CD4-positive, alpha-beta T cell (primary cell): Measurements from ENCODE around the gene RGPD3. TPM values are rescaled to one million over a fixed set of nuclear protein-coding genes. Genes with fewer than 3 reads are reported as not detected.

Experiments
- ATAC-seq: fragments of 200-7000 bp; cut with Tn5 transposase; one replicate; pipeline ENCODE4 v1.10.0; 2022; ENCODE audit warnings: mild to moderate bottlenecking; ENCODE audit not compliant: poor library complexity
- CTCF ChIA-PET: fragments of 350-600 bp; sonication (Branson Sonifier 250); formaldehyde crosslinking; loops from one replicate; lab custom pipeline; 2021; ENCODE audit warnings: antibody characterized with exemption, inconsistent platforms; lab: Charles Lee
- POLR2A ChIA-PET: fragments of 350-600 bp; sonication (Branson Sonifier 250); formaldehyde crosslinking; loops from one replicate; lab custom pipeline; 2021; ENCODE audit warnings: antibody characterized with exemption, inconsistent platforms; lab: Charles Lee
- DNase-seq, 14 experiments: peaks; one replicate each; pipeline ENCODE4 v3.0.0-alpha.2; 2013 to 2020; ENCODE audit warnings: mixed read lengths in 2 of 14
- H3K27ac ChIP-seq, 2 donors: one replicate each; pipeline versions ENCODE4 v1.5.1 to v1.7.0; 2013; ENCODE audit warnings: low read length in 2 of 2, low read depth in 1 of 2, mild to moderate bottlenecking in 1 of 2
- H3K27me3 ChIP-seq, 2 experiments: 1 replicate in 1 of 2; 2 replicates in 1 of 2; pipeline versions ENCODE4 v1.6.1 to v1.7.0; 2013; ENCODE audit warnings: low read length in 2 of 2, control low read depth in 1 of 2, mild to moderate bottlenecking in 1 of 2, moderate library complexity in 1 of 2; ENCODE audit not compliant: insufficient read depth in 2 of 2, control insufficient read depth in 1 of 2
- H3K36me3 ChIP-seq: one replicate; pipeline ENCODE4 v1.6.1; 2013; ENCODE audit warnings: low read length, control low read depth; ENCODE audit not compliant: insufficient read depth
- H3K4me1 ChIP-seq: one replicate; pipeline ENCODE4 v1.6.1; 2013; ENCODE audit warnings: low read length, control low read depth; ENCODE audit not compliant: insufficient read depth
- H3K4me3 ChIP-seq: one replicate; pipeline ENCODE4 v1.5.1; 2013; ENCODE audit warnings: mild to moderate bottlenecking, low read length, moderate library complexity
- H3K9me3 ChIP-seq, 2 experiments: 1 replicate in 1 of 2; 2 replicates in 1 of 2; pipeline versions ENCODE4 v1.6.1 to v1.7.0; 2013; ENCODE audit warnings: low read length in 2 of 2, mild to moderate bottlenecking in 2 of 2, control low read depth in 1 of 2, moderate library complexity in 1 of 2; ENCODE audit not compliant: control insufficient read depth in 1 of 2, insufficient read depth in 1 of 2
- H3K27ac Mint-ChIP-seq: one replicate; pipeline ENCODE4 v1.8.0; 2020; ENCODE audit warnings: mixed read lengths
- H3K27me3 Mint-ChIP-seq: one replicate; pipeline ENCODE4 v1.8.0; 2021; ENCODE audit warnings: mixed read lengths
- H3K36me3 Mint-ChIP-seq: one replicate; pipeline ENCODE4 v1.8.0; 2021; ENCODE audit warnings: low read depth, mixed read lengths
- H3K4me1 Mint-ChIP-seq: one replicate; pipeline ENCODE4 v1.8.0; 2021; ENCODE audit warnings: low read depth, mixed read lengths
- H3K4me3 Mint-ChIP-seq: one replicate; pipeline ENCODE4 v1.8.0; 2020; ENCODE audit warnings: mild to moderate bottlenecking, mixed read lengths
- H3K9me3 Mint-ChIP-seq: one replicate; pipeline ENCODE4 v1.8.0; 2020; ENCODE audit warnings: mixed read lengths
- intact Hi-C, 2 experiments: fragments of 100-400 bp; cut with DNase I in 1 of 2; cut with micrococcal nuclease in 1 of 2; formaldehyde crosslinking; loops; one replicate each; pipeline versions ENCODE4 v1.15.1 to v1.9.0; 2023 to 2025; cut with DNase I, micrococcal nuclease
- total RNA-seq, 174 experiments: library from RNA in 2 of 174; stranded (reverse) in 2 of 174; gene quantifications; one replicate each; pipeline ENCODE4 v1.2.3 and lab custom pipeline; 2021 to 2026
- TF ChIP-seq, protein P1 (sequence below): fragments of 200-600 bp; IDR thresholded peaks from one replicate; pipeline ENCODE4 v1.8.0; 2022; ENCODE audit warnings: antibody characterized with exemption, mild to moderate bottlenecking

Gene RGPD3
- total RNA-seq, 2 experiments from 2014 or later, result 0.11 to 0.38 TPM

DNA sequence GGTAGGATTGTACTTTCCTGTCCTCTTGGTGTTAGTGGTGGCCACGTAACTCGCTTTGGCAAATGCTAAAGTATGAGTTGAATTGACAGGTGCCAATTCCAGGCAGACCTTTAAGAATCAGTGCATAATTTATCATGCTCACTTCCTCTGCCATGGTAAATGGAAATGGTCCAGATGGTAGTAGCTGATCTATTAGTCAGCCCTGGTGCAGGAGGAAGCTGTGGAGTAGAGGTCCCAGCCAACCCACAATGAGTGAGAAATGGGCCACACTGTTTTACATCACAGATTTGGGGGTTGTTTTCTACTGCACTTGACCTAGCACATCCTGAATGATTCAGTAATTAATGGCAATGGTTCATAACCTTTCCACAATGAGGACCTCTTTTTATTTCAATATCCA lies 104.4 kb downstream of the RGPD3 start:
- intact Hi-C loops, result no loop called here
- ATAC-seq (no peak), DNase-seq (no peak)
- no peak overlapping the region for H3K4me3 Mint-ChIP-seq
- TF ChIP-seq, protein P1, sequence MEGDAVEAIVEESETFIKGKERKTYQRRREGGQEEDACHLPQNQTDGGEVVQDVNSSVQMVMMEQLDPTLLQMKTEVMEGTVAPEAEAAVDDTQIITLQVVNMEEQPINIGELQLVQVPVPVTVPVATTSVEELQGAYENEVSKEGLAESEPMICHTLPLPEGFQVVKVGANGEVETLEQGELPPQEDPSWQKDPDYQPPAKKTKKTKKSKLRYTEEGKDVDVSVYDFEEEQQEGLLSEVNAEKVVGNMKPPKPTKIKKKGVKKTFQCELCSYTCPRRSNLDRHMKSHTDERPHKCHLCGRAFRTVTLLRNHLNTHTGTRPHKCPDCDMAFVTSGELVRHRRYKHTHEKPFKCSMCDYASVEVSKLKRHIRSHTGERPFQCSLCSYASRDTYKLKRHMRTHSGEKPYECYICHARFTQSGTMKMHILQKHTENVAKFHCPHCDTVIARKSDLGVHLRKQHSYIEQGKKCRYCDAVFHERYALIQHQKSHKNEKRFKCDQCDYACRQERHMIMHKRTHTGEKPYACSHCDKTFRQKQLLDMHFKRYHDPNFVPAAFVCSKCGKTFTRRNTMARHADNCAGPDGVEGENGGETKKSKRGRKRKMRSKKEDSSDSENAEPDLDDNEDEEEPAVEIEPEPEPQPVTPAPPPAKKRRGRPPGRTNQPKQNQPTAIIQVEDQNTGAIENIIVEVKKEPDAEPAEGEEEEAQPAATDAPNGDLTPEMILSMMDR, result no peak
- Histone ChIP-seq H3K27ac (no peak overlapping the region), H3K36me3 (no peaks in the 10 kb centered on the region), H3K4me3 (no peak overlapping the region), H3K4me1 (no peaks in the 10 kb centered on the region), H3K9me3 (no peaks in the 10 kb centered on the region), H3K27me3 (no peaks in the 10 kb centered on the region)
- H3K27ac Mint-ChIP-seq, result no peak overlapping the region
- CTCF ChIA-PET, result no interaction called here
- peaks cover 5% of the 10 kb centered on the region for H3K27me3 Mint-ChIP-seq
- no peaks in the 10 kb centered on the region for H3K4me1 Mint-ChIP-seq
- POLR2A ChIA-PET, result no interaction called here
- no peaks in the 10 kb centered on the region for H3K9me3 Mint-ChIP-seq
- H3K36me3 Mint-ChIP-seq, result no peaks in the 10 kb centered on the region

DNA sequence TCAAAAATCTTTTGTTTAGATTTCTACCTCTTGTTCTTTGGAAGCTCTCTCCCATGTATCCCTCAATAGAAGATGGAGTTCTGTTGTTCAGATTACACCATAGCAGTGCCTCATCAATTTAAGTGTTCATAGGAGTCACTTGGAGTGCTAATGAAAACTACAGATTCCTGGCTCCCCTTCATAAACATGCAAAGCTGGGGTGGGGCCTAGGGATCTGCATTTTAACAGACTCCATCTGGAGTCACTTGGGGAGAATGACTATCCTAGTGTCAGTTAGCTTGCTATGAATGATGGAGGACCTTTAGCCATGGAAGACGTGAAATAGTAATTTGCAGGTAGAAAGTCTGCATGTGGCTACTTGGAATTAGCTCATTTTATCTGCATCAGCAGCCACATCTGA lies 105.4 kb downstream of the RGPD3 start:
- no peak overlapping the region for H3K27ac Mint-ChIP-seq
- POLR2A ChIA-PET, result no interaction called here

DNA sequence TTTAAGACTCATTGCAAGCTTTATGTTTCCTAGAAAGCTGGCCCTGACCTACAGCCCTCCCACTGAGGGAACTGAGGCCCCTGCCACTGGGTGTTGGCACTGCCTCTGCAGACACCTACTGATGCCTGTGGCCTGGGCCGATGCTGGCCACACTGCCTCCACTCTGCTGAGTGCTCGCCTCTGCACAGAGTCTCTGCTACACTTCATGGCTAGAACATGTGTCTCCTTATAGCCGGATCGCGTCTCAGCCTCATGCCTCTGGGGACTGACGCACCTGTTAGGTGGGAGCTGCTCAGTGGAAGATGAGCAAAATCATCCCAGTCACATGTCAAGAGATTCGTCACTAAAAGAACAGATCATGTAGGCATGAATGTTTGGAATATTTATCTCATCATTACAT lies 108.7 kb downstream of the RGPD3 start:
- Mint-ChIP-seq H3K9me3 (no peaks in the 10 kb centered on the region), H3K27me3 (peaks cover 15% of the 10 kb centered on the region), H3K27ac (no peak overlapping the region), H3K36me3 (no peaks in the 10 kb centered on the region), H3K4me1 (no peaks in the 10 kb centered on the region), H3K4me3 (no peak overlapping the region)
- intact Hi-C loops, result no loop called here
- POLR2A ChIA-PET, result no interaction called here
- ATAC-seq (no peak), DNase-seq (no peak)
- TF ChIP-seq, protein P1, result no peak
- H3K27me3 ChIP-seq, result no peaks in the 10 kb centered on the region
- H3K9me3 ChIP-seq, result no peaks in the 10 kb centered on the region
- CTCF ChIA-PET, result interaction anchor here (0.6 kb wide), 1 partner anchor 37 kb away, joined by 3 read pairs; no protein-coding TSS in a partner anchor
- no peaks in the 10 kb centered on the region for H3K36me3 ChIP-seq
- no peak overlapping the region for H3K27ac ChIP-seq
- no peaks in the 10 kb centered on the region for H3K4me1 ChIP-seq
- no peak overlapping the region for H3K4me3 ChIP-seq

More for the DNA sequence above, 105.4 kb downstream of the RGPD3 start:
- Mint-ChIP-seq H3K36me3 (no peaks in the 10 kb centered on the region), H3K4me1 (no peaks in the 10 kb centered on the region), H3K4me3 (no peak overlapping the region), H3K9me3 (no peaks in the 10 kb centered on the region), H3K27me3 (peaks cover 5% of the 10 kb centered on the region)
- CTCF ChIA-PET, result no interaction called here
- TF ChIP-seq, protein P1, result no peak
- no peak overlapping the region for H3K4me3 ChIP-seq
- no peaks in the 10 kb centered on the region for H3K27me3 ChIP-seq
- H3K27ac ChIP-seq, result no peak overlapping the region
- intact Hi-C loops, result no loop called here
- no peaks in the 10 kb centered on the region for H3K9me3 ChIP-seq
- H3K4me1 ChIP-seq, result no peaks in the 10 kb centered on the region
- no peaks in the 10 kb centered on the region for H3K36me3 ChIP-seq
- DNase-seq, result no peak
- ATAC-seq, result no peak
